Pancreas (tissue), 10 donors: Measurements from ENCODE around the gene TSC22D1. TPM values are rescaled to one million over a fixed set of nuclear protein-coding genes. Genes with fewer than 3 reads are reported as not detected.
"Not testable (repeated sequence)": the region's sequence is repeated elsewhere in the genome, so short reads cannot be mapped to it uniquely, and the experiment has no call there.

Experiments used
- ATAC-seq, 4 donors: fragments of 200-7000 bp; cut with Tn5 transposase; one replicate each; pipeline versions ENCODE4 v1.8.0 to v1.9.1; 2020; ENCODE audit warnings: mild to moderate bottlenecking in 4 of 4, moderate library complexity in 4 of 4
- DNase-seq, 6 donors: peaks; one replicate each; pipeline ENCODE4 v3.0.0-alpha.2; 2020
- FAIRE-seq: peaks from 2 replicates; lab custom pipeline; 2012; peaks lifted over from hg19 to GRCh38; lab: Jason Lieb, UNC
- H3K27ac ChIP-seq, 4 donors: fragments of 200-600 bp; sonication (generic); 1 replicate in 3 of 4; 2 replicates in 1 of 4; pipeline versions ENCODE4 v1.5.0 to v1.8.0; 2020
- H3K27me3 ChIP-seq, 4 donors: fragments of 200-600 bp; one replicate each; pipeline ENCODE4 v1.8.0; 2021
- H3K36me3 ChIP-seq, 3 donors: fragments of 200-600 bp; sonication (generic) in 1 of 3; one replicate each; pipeline versions ENCODE4 v1.5.0 to v1.8.0; 2020 to 2021
- H3K4me1 ChIP-seq, 3 donors: fragments of 200-600 bp; one replicate each; pipeline ENCODE4 v1.8.0; 2021
- H3K4me3 ChIP-seq, 4 donors: fragments of 200-600 bp; sonication (generic) in 2 of 4; one replicate each; pipeline versions ENCODE4 v1.5.0 to v1.8.0; 2020 to 2021
- H3K9me3 ChIP-seq, 4 donors: fragments of 200-600 bp; one replicate each; pipeline ENCODE4 v1.8.0; 2021
- WGBS, 2 donors: extraction: QIAGEN DNeasy Blood & Tissue Kit; methylation state at CpG; one replicate each; pipeline ENCODE4 v1.1.7; 2013; 5-methylcytosine and 5-hydroxymethylcytosine counted together
- intact Hi-C, 3 donors: fragments of 100-400 bp; cut with DNase I; formaldehyde crosslinking; loops; one replicate each; pipeline versions ENCODE4 v1.11.1 to v1.14.2; 2022
- polyA plus RNA-seq, 2 donors: library from polyadenylated mRNA; stranded (reverse); fragments of 200-250 nt; gene quantifications; one replicate each; pipeline ENCODE4 v1.2.3, GENCODE V29; 2013
- total RNA-seq, 6 donors: library from RNA; stranded (reverse); fragmentation: NEBNext Ultra II Directional in 4 of 6; extraction: Animal tissue kit (Norgen Biotek cat#: 25700) in 4 of 6; gene quantifications; one replicate each; pipeline versions ENCODE4 v1.2.1 to v1.2.4, GENCODE V29; 2021 to 2023
- TF ChIP-seq, protein P1 (sequence below), 4 donors: fragments of 200-600 bp; sonication (generic) in 3 of 4; IDR thresholded peaks; one replicate each; pipeline versions ENCODE4 v1.5.0 to v1.8.0; 2021; ENCODE audit warnings: antibody characterized with exemption in 4 of 4
- donor health status: healthy with polysubstance abuse.
- donor health status: DM: no; HTN: no; CAD: no; lungs with moderate emphysema.
- donor health status: DM: no; HTN: no; CAD: no.
- donor health status: control.
- donor health status: control.
- donor health status: Bipolar disorder and iron deficiency.
- donor health status: DM: yes; HTN: yes; CAD: no.
- donor health status: DM: no; HTN: no; CAD: no.
- donor health status: DM: no; HTN: no; CAD: no.
- donor health status: DM: yes; HTN: yes; CAD: no.

The TSC22D1 gene
- total and polyA plus RNA-seq, 8 donors: 16.8 to 49.9 (median 30.2) TPM

DNA sequence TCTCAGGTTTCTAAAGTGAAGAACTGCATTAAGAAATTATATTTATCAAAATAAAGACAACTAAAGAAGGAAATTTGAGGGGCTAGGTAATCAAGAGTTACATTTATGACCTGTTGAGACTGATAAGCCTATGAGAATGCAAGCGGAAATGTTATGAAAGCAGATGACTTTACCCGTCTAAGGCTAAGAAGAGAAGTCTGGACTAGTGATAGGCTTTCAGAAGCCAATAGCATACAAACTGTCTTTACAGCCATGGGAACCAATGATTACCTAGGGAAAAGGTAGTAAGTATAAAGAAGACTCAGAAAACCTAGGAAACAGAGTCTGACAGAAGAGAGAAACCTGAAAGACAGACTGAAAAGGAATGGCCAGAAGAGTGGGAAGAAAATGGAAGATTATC, 11.2 kb downstream of the TSC22D1 start:
- ATAC-seq (no peak), FAIRE-seq (no peak), DNase-seq (no peak)
- H3K27ac ChIP-seq: no peak overlapping the region
- WGBS, 2 donors: 91 to 96% methylated on average over 2 of the region's 2 CpGs
- no peaks in the 10 kb centered on the region for H3K9me3 ChIP-seq
- peaks cover 5 to 17% (median 9%) of the 10 kb centered on the region in 3 donors for H3K4me1 ChIP-seq
- H3K4me3 ChIP-seq: no peak overlapping the region
- no peaks in the 10 kb centered on the region for H3K27me3 ChIP-seq
- TF ChIP-seq, protein P1, sequence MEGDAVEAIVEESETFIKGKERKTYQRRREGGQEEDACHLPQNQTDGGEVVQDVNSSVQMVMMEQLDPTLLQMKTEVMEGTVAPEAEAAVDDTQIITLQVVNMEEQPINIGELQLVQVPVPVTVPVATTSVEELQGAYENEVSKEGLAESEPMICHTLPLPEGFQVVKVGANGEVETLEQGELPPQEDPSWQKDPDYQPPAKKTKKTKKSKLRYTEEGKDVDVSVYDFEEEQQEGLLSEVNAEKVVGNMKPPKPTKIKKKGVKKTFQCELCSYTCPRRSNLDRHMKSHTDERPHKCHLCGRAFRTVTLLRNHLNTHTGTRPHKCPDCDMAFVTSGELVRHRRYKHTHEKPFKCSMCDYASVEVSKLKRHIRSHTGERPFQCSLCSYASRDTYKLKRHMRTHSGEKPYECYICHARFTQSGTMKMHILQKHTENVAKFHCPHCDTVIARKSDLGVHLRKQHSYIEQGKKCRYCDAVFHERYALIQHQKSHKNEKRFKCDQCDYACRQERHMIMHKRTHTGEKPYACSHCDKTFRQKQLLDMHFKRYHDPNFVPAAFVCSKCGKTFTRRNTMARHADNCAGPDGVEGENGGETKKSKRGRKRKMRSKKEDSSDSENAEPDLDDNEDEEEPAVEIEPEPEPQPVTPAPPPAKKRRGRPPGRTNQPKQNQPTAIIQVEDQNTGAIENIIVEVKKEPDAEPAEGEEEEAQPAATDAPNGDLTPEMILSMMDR (IDR thresholded peaks at IDR 0.05): no peak
- H3K36me3 ChIP-seq: no peaks in the 10 kb centered on the region
- intact Hi-C loops: no loop called here

DNA sequence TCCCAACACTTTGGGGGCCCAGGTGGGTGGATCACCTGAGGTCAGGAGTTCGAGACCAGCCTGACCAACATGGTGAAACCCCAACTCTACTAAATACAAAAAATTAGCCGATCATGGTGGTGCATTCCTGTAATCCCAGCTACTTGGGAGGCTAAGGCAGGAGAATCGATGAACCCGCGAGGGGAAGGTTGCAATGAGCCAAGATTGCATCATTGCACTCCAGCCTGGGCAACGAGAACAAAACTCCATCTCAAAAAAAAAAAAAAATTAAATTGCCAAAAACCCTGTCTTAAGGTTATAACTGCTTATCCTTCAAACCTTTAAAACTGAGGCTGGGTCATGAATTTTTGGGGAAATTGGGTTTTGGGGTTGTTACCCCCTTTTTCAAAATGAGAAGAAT, 13.3 kb downstream of the TSC22D1 start:
- FAIRE-seq, ATAC-seq, intact Hi-C loops, H3K4me3 ChIP-seq, H3K9me3 ChIP-seq, H3K27me3 ChIP-seq, H3K36me3 ChIP-seq, DNase-seq, H3K27ac ChIP-seq: not testable (repeated sequence)
- peaks cover 5 to 17% (median 9%) of the 10 kb centered on the region in 3 donors for H3K4me1 ChIP-seq
- WGBS, 2 donors: 96 to 97% methylated on average over 6 of the region's 6 CpGs

DNA sequence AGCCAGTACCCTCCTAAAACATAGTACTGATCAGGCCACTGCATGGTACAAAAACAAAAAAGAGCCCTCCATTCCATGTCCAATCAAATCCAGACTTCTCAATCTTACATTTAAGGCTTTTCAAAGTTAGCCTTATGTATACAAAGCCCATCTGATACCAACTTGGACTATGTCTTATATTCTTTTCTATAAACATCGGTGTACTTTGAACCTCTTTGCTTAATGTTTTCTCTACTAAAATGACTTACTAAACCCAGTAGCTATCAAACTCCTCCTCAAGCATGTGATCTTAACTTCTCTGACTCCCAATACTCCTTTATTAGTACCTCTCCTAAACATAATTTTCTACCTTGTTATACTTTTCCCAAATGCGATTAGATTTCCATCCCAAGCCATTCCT, 14.8 kb downstream of the TSC22D1 start:
- Histone ChIP-seq H3K4me3 (no peak overlapping the region), H3K9me3 (no peaks in the 10 kb centered on the region), H3K4me1 (peaks cover 5 to 9% (median 9%) of the 10 kb centered on the region in 3 donors), H3K27me3 (no peaks in the 10 kb centered on the region), H3K27ac (no peak overlapping the region), H3K36me3 (no peaks in the 10 kb centered on the region)
- WGBS, 2 donors: 52 to 66% methylated on average over 2 of the region's 2 CpGs
- FAIRE-seq (no peak), ATAC-seq (peak in 2 of 4 donors; percentile 48 to 65), DNase-seq (no peak)
- intact Hi-C loops: no loop called here
- TF ChIP-seq, protein P1 (IDR thresholded peaks at IDR 0.05): no peak

DNA sequence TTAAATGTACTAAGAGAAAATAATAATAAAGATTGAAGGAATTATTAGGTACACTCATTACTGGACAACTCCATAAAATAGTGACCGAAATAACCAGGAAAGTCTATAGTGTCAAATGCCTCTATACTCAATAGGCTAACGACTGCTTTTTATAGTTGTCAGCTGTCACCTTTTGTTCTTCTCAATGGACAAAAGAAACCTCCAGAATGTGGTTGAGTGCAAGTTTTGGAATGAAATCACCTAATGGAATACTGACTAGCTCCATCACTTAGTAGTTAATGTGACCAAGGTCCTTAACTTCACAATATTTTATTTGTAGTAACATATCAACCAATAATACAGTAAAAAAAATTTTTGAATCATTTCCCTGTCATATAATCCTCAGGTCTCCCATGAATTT, 18.1 kb downstream of the TSC22D1 start:
- Histone ChIP-seq H3K4me1 (peaks cover 5 to 9% (median 7%) of the 10 kb centered on the region in 3 donors), H3K9me3 (no peaks in the 10 kb centered on the region), H3K27ac (no peak overlapping the region), H3K4me3 (no peak overlapping the region), H3K36me3 (no peaks in the 10 kb centered on the region), H3K27me3 (no peaks in the 10 kb centered on the region)
- intact Hi-C loops: no loop called here
- DNase-seq (no peak), ATAC-seq (no peak), FAIRE-seq (no peak)
- 88 to 91% methylated on average over 2 of the region's 2 CpGs for WGBS, 2 donors
- TF ChIP-seq, protein P1 (IDR thresholded peaks at IDR 0.05): no peak

DNA sequence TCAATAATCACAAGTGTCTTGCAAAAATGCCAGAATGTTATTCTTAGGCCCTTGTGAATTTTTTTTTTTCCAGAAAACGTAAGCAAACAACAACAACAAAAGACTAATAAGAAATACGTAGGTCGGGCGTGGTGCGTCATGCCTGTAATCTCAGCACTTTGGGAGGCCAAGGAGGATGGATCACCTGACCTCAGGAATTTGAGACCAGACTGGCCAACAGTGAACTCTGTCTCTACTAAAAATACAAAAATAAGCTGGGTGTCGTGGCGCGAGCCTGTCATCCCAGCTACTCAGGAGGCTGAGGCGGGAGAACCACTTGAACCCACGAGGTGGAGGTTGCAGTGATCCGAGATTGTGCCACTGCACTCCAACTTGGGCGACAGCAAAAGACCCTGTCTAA, 20.9 kb downstream of the TSC22D1 start:
- H3K9me3 ChIP-seq: no peaks in the 10 kb centered on the region
- H3K4me3 ChIP-seq: no peak overlapping the region
- H3K36me3 ChIP-seq: no peaks in the 10 kb centered on the region
- WGBS, 2 donors: 97% methylated on average over 12 of the region's 12 CpGs
- intact Hi-C loops: no loop called here
- FAIRE-seq (no peak), ATAC-seq (no peak), DNase-seq (no peak)
- no peaks in the 10 kb centered on the region for H3K27me3 ChIP-seq
- TF ChIP-seq, protein P1 (IDR thresholded peaks at IDR 0.05): no peak
- H3K4me1 ChIP-seq: no peaks in the 10 kb centered on the region
- no peak overlapping the region for H3K27ac ChIP-seq
